ENCODE data around the gene LCN2.
"Not testable (repeated sequence)": the region's sequence is repeated elsewhere in the genome, so short reads cannot be mapped to it uniquely, and the experiment has no call there.

LCN2 gene

GRCh38 chr9:128168731-128169308 lies 19.6 kb downstream of the LCN2 start:
- no peak for DNase-seq (ENCODE audit: low read depth)

GRCh38 chr9:128169492-128169891 lies 20.2 kb downstream of the LCN2 start:
- no peak for DNase-seq (ENCODE audit: low read depth)

- DNase-seq (ENCODE audit: low read depth): no peak
Measured at GRCh38 chr9:128169925-128170324, 20.7 kb downstream of the LCN2 start.

GRCh38 chr9:128174062-128174461 lies 24.8 kb downstream of the LCN2 start:
- DNase-seq (ENCODE audit: low read depth): no peak

GRCh38 chr9:128175102-128175563 lies 25.9 kb downstream of the LCN2 start:
- DNase-seq (ENCODE audit: low read depth): no peak

GRCh38 chr9:128175726-128176125 lies 26.5 kb downstream of the LCN2 start:
- no peak for DNase-seq (ENCODE audit: low read depth)

- no peak for DNase-seq (ENCODE audit: low read depth)
Measured at GRCh38 chr9:128178806-128179431, 29.7 kb downstream of the LCN2 start.

GRCh38 chr9:128180001-128180400 lies 30.7 kb downstream of the LCN2 start:
- no peak for DNase-seq (ENCODE audit: low read depth)

- no peak for DNase-seq (ENCODE audit: low read depth)
Measured at GRCh38 chr9:128180447-128180846, 31.2 kb downstream of the LCN2 start.

- DNase-seq (ENCODE audit: low read depth): not testable (repeated sequence)
Measured at GRCh38 chr9:128181480-128181879, 32.2 kb downstream of the LCN2 start.

GRCh38 chr9:128182893-128183588 lies 33.8 kb downstream of the LCN2 start:
- DNase-seq (ENCODE audit: low read depth): no peak

GRCh38 chr9:128185979-128186965 lies 37.0 kb downstream of the LCN2 start:
- no peak for DNase-seq (ENCODE audit: low read depth)

- DNase-seq (ENCODE audit: low read depth): no peak
Measured at GRCh38 chr9:128187361-128187760, 38.1 kb downstream of the LCN2 start.

- no peak for DNase-seq (ENCODE audit: low read depth)
Measured at GRCh38 chr9:128188209-128188608, 39.0 kb downstream of the LCN2 start.

GRCh38 chr9:128190013-128190412 lies 40.8 kb downstream of the LCN2 start:
- DNase-seq (ENCODE audit: low read depth): no peak

- peak; percentile 31 for DNase-seq (ENCODE audit: low read depth)
Measured at GRCh38 chr9:128190516-128191405, 41.5 kb downstream of the LCN2 start.

GRCh38 chr9:128191406-128192046 lies 42.3 kb downstream of the LCN2 start, which contains the start of gene CIZ1:
Gene CIZ1 (minus strand): TSS chr9:128191572. CDS start chr9:128190857, 715 bp downstream.
- DNase-seq (ENCODE audit: low read depth): peak; percentile 87

- DNase-seq (ENCODE audit: low read depth): no peak
Measured at GRCh38 chr9:128192601-128193371, 43.5 kb downstream of the LCN2 start.

- no peak for DNase-seq (ENCODE audit: low read depth)
Measured at GRCh38 chr9:128193469-128194096, 44.3 kb downstream of the LCN2 start.
